Neuronal stem cell (in vitro differentiated cells): ENCODE measurements around the gene SRP9.

Experiments
- DNase-seq: peaks from one replicate; pipeline ENCODE4 v3.0.0-alpha.2; 2013; ENCODE audit warnings: low spot score
- H2AFZ ChIP-seq: one replicate; pipeline ENCODE4 v1.6.1; 2013; ENCODE audit warnings: mild to moderate bottlenecking, low read length, inconsistent platforms
- H2AK5ac ChIP-seq: 2 replicates; pipeline ENCODE4 v1.6.1; 2013; ENCODE audit warnings: low read depth, mild to moderate bottlenecking, inconsistent platforms, low read length, moderate library complexity, mixed read lengths
- H2BK120ac ChIP-seq: 2 replicates; pipeline ENCODE4 v1.6.1; 2013; ENCODE audit warnings: low read depth, mild to moderate bottlenecking, inconsistent platforms, low read length, moderate library complexity, mixed read lengths
- H2BK12ac ChIP-seq: one replicate; pipeline ENCODE4 v1.6.1; 2013; ENCODE audit warnings: low read length, inconsistent platforms
- H2BK15ac ChIP-seq: 2 replicates; pipeline ENCODE4 v1.6.1; 2013; ENCODE audit warnings: mild to moderate bottlenecking, low read length, inconsistent platforms, mixed read lengths
- H2BK5ac ChIP-seq: one replicate; pipeline ENCODE4 v1.6.1; 2013; ENCODE audit warnings: inconsistent platforms, mild to moderate bottlenecking, low read length, moderate library complexity
- H3K14ac ChIP-seq: one replicate; pipeline ENCODE4 v1.6.1; 2013; ENCODE audit warnings: low read length, inconsistent platforms
- H3K18ac ChIP-seq: 2 replicates; pipeline ENCODE4 v1.6.1; 2013; ENCODE audit warnings: low read length, inconsistent platforms
- H3K23ac ChIP-seq: 2 replicates; pipeline ENCODE4 v1.6.1; 2013; ENCODE audit warnings: low read depth, mild to moderate bottlenecking, mixed read lengths, low read length, inconsistent platforms; ENCODE audit not compliant: poor library complexity
- H3K27ac ChIP-seq: replicated peaks from 3 replicates; pipeline ENCODE4 v1.5.1; 2013; ENCODE audit warnings: low read length, inconsistent platforms
- H3K27me3 ChIP-seq, 3 experiments: 2 replicates each; pipeline ENCODE4 v1.6.1; 2013; ENCODE audit warnings: low read length in 3 of 3, mild to moderate bottlenecking in 2 of 3, inconsistent platforms in 1 of 3, low read depth in 1 of 3, mixed read lengths in 1 of 3, moderate library complexity in 1 of 3; ENCODE audit not compliant: control insufficient read depth in 3 of 3, insufficient read depth in 3 of 3
- H3K36me3 ChIP-seq, 2 donors: replicated peaks in 1 of 2; 2 replicates each; pipeline ENCODE4 v1.6.1; 2013; ENCODE audit warnings: low read length in 2 of 2; ENCODE audit not compliant: control insufficient read depth in 2 of 2, insufficient read depth in 2 of 2
- H3K4ac ChIP-seq: 2 replicates; pipeline ENCODE4 v1.6.1; 2013; ENCODE audit warnings: inconsistent platforms, mild to moderate bottlenecking, low read length, moderate library complexity
- H3K4me1 ChIP-seq, 2 donors: 1 replicate in 1 of 2; 2 replicates in 1 of 2; pipeline ENCODE4 v1.6.1; 2013; ENCODE audit warnings: low read length in 2 of 2, low read depth in 1 of 2; ENCODE audit not compliant: control insufficient read depth in 2 of 2, insufficient read depth in 1 of 2
- H3K4me2 ChIP-seq: one replicate; pipeline ENCODE4 v1.6.1; 2013; ENCODE audit warnings: mild to moderate bottlenecking, low read length, inconsistent platforms; ENCODE audit not compliant: insufficient read depth, poor library complexity, severe bottlenecking
- H3K4me3 ChIP-seq, 2 donors: 2 replicates each; pipeline ENCODE4 v1.5.1; 2013; ENCODE audit warnings: low read length in 2 of 2, mild to moderate bottlenecking in 2 of 2, inconsistent platforms in 1 of 2, moderate library complexity in 1 of 2
- H3K79me1 ChIP-seq: one replicate; pipeline ENCODE4 v1.6.1; 2013; ENCODE audit warnings: low read depth, mild to moderate bottlenecking, inconsistent platforms, low read length, moderate library complexity
- H3K9ac ChIP-seq: one replicate; pipeline ENCODE4 v1.6.1; 2013; ENCODE audit warnings: mild to moderate bottlenecking, low read depth, low read length, inconsistent platforms; ENCODE audit not compliant: poor library complexity
- H3K9me3 ChIP-seq, 2 donors: replicated peaks in 1 of 2; 2 replicates each; pipeline versions ENCODE3 to v1.6.1; 2013; ENCODE audit warnings: low read length in 2 of 2, mild to moderate bottlenecking in 2 of 2, inconsistent platforms in 1 of 2, low read depth in 1 of 2, mixed read lengths in 1 of 2, moderate library complexity in 1 of 2; ENCODE audit not compliant: control insufficient read depth in 2 of 2, insufficient read depth in 1 of 2
- H4K8ac ChIP-seq: one replicate; pipeline ENCODE4 v1.6.1; 2013; ENCODE audit warnings: low read depth, mild to moderate bottlenecking, inconsistent platforms, low read length, moderate library complexity
- H4K91ac ChIP-seq: one replicate; pipeline ENCODE4 v1.6.1; 2013; ENCODE audit warnings: low read length, low read depth, mild to moderate bottlenecking, inconsistent platforms; ENCODE audit not compliant: poor library complexity
- WGBS, 2 donors: extraction: QIAGEN DNeasy Blood & Tissue Kit; methylation state at CpG; one replicate each; pipeline ENCODE4 v1.1.7; 2013; ENCODE audit warnings: missing lambda C conversion rate in 2 of 2, mixed read lengths in 1 of 2; ENCODE audit not compliant: insufficient read length in 2 of 2, insufficient replicate concordance in 1 of 2; ENCODE audit errors: extremely low coverage in 2 of 2; 5-methylcytosine and 5-hydroxymethylcytosine counted together

The SRP9 gene

DNA sequence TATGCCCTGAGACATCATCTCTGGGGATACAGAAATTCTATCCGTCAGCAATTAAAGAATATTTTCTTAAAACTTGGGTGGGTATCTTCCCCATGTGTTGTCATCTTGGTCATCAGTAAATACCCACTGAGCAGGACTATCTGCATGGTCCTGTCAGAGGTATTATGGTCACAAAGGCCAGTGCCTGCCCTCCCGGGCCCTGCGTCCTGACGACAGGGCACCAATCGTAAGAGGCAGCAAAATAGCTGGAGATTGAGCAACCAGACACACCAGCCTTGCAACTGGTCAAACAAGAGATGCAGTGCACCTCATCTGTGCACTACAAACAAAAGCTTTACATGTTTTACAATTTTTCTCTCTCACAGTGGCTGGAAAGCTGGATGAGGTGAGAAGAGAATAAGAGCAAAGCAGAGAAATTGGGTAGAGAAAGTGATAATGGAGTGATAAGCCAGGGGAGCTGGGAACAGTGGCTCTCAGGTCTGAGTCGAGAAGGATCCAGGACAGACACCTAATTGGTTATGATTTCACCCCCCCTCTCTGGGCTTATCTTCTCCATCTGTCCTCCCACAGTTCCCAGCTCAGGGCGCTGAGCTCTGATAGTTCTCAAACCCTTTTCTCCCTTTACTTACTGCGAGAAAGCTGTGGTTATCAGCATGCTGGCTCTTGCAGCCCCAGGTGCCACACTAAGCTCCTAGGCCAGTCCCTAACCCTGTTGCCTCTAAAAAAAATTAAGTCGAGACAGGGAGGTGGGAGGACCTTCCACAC is 8.8 kb upstream of the SRP9 start:
- Histone ChIP-seq H2BK5ac (no peak overlapping the region), H3K27ac (no peak overlapping the region), H3K79me1 (no peaks in the 10 kb centered on the region)

DNA sequence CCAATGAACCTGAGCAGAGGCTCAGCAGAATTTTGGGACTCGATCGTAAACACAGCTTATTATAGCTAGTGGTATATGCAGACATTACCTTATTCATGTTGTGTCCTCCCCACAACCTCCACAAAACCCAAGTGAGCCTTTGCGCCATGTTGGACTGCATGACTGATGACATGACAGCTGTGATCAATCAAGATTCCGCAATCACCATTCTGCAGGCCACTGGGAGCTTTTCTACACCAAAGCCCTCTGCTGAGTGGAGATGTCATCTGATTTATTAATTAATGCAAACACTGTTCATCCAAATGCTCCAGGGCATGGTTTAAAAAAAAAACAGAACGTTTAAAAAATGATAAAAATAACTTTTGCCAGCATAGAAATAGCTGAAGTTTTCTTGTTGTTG is 7.9 kb upstream of the SRP9 start:
- Histone ChIP-seq H2AFZ (no peak overlapping the region), H3K27me3 (no peaks in the 10 kb centered on the region), H3K27ac (no peak overlapping the region), H3K79me1 (no peaks in the 10 kb centered on the region), H3K4me2 (no peak overlapping the region), H3K36me3 (no peaks in the 10 kb centered on the region), H3K18ac (no peak overlapping the region), H3K23ac (no peak overlapping the region), H3K4ac (no peak overlapping the region), H2BK15ac (no peak overlapping the region), H3K9ac (no peak overlapping the region), H2BK12ac (no peak overlapping the region), H2AK5ac (no peak overlapping the region), H2BK120ac (no peak overlapping the region), H3K9me3 (no peaks in the 10 kb centered on the region), H4K91ac (no peak overlapping the region), H4K8ac (no peak overlapping the region), H3K4me3 (no peak overlapping the region), H3K14ac (no peak overlapping the region), H2BK5ac (no peak overlapping the region), H3K4me1 (peaks cover 27 to 31% of the 10 kb centered on the region in 2 donors)
- WGBS, 2 donors: no CpG with 5 or more reads among the region's 5 CpGs
- DNase-seq: no peak

More for the DNA sequence above, 8.8 kb upstream of the SRP9 start:
- Histone ChIP-seq H4K91ac (no peak overlapping the region), H3K9ac (no peak overlapping the region), H2BK12ac (no peak overlapping the region), H3K9me3 (no peaks in the 10 kb centered on the region), H3K27me3 (no peaks in the 10 kb centered on the region), H2BK120ac (no peak overlapping the region), H3K36me3 (no peaks in the 10 kb centered on the region), H2AK5ac (no peak overlapping the region), H4K8ac (no peak overlapping the region), H3K4me1 (peaks cover 25 to 29% of the 10 kb centered on the region in 2 donors), H3K23ac (no peak overlapping the region), H2BK15ac (no peak overlapping the region), H3K4me3 (no peak overlapping the region), H2AFZ (no peak overlapping the region), H3K4me2 (no peak overlapping the region), H3K4ac (no peak overlapping the region), H3K18ac (no peak overlapping the region), H3K14ac (no peak overlapping the region)
- no peak for DNase-seq
- no CpG with 5 or more reads among the region's 9 CpGs for WGBS, 2 donors

DNA sequence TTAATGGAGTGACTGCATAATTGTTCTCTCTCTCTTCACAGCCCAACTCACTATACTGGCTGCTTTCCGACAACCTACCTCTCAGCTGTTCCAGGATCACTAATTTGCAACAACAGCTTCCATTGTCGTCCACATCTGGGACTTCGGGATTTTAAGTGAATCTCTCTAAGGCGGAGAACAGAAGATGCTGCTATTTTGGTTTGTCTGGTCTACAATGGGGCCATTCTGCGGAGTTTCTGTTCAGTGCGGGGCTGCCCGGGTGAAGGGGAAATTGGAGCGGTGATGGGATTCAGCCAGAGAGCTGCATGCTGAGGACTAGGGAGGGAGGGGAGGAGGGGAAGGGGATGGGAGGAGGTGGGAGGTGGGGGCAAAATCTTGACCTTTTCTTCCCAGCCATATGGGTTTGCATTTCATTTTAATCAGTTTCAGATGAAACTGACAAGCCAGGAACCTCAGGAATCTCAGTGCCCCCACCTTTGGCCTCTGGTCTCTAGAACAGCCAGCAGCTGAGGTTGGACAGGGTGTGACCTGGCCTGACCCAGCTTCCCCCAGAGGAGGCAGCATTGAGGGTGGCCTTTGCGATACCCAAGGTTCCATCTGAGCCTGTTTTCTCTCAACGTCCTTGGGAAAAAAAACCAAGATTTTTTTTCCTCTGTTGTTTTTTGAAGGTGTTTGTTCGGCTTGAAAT is 6.9 kb upstream of the SRP9 start:
- no peaks in the 10 kb centered on the region for H3K79me1 ChIP-seq
- H3K4me2 ChIP-seq: peak overlapping the region; percentile 19
- no peak overlapping the region for H3K23ac ChIP-seq
- no peak overlapping the region for H3K14ac ChIP-seq
- no peak overlapping the region for H2BK120ac ChIP-seq
- no peaks in the 10 kb centered on the region for H3K27me3 ChIP-seq
- no peak overlapping the region for H3K4ac ChIP-seq
- no peak overlapping the region for H2AK5ac ChIP-seq
- H3K4me1 ChIP-seq: peaks cover 27 to 39% of the 10 kb centered on the region in 2 donors
- no CpG with 5 or more reads among the region's 11 CpGs for WGBS, 2 donors
- no peak overlapping the region for H4K91ac ChIP-seq
- H3K4me3 ChIP-seq: no peak overlapping the region
- DNase-seq: peak; percentile 58
- peak overlapping the region; percentile 50 for H2AFZ ChIP-seq
- H3K27ac ChIP-seq: peak overlapping the region; percentile 73
- no peak overlapping the region for H2BK15ac ChIP-seq
- H3K9me3 ChIP-seq: no peaks in the 10 kb centered on the region
- H2BK12ac ChIP-seq: no peak overlapping the region
- H3K9ac ChIP-seq: no peak overlapping the region
- H2BK5ac ChIP-seq: no peak overlapping the region
- H4K8ac ChIP-seq: no peak overlapping the region
- H3K36me3 ChIP-seq: no peaks in the 10 kb centered on the region
- no peak overlapping the region for H3K18ac ChIP-seq

DNA sequence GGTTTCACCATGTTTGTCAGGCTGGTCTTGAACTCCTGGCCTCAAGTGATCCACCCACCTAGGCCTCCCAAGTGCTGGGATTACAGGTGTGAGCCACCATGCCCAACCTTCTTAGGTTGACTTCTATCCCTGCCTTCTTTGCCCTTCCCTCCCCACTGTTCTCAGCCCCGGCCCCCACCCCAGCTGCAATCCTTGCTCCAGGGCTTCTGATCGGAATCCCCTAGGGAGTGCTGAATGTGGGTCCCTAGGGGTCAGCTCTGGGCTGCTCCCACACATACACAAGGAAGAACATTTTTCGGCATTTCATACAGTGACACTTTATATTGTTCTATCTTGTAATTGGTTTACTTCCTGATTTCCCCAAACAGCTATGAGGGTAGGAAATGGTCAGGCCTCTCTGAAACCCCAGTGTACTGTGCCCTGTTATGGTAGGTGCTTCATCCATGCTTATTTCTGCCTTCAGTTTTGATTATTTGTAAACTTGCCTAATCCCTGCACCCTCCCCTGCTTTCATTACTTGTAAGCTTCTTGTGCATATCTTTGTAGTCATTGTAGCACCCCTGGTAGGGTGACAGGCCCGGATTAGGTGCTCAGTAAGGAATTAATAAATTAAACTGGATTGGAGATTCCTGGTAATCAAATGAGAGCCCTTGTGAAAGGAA is 5.8 kb upstream of the SRP9 start:
- H3K9ac ChIP-seq: no peak overlapping the region
- H3K4ac ChIP-seq: no peak overlapping the region
- no peak overlapping the region for H3K23ac ChIP-seq
- H3K27me3 ChIP-seq: no peaks in the 10 kb centered on the region
- no peak overlapping the region for H2AK5ac ChIP-seq
- DNase-seq: no peak
- no peak overlapping the region for H3K18ac ChIP-seq
- H2BK12ac ChIP-seq: no peak overlapping the region
- no peaks in the 10 kb centered on the region for H3K9me3 ChIP-seq
- no CpG with 5 or more reads among the region's 4 CpGs for WGBS, 2 donors
- peak overlapping the region; percentile 65 for H2AFZ ChIP-seq
- peaks cover 27 to 39% of the 10 kb centered on the region in 2 donors for H3K4me1 ChIP-seq
- no peak overlapping the region for H3K27ac ChIP-seq
- no peak overlapping the region for H3K4me3 ChIP-seq
- no peak overlapping the region for H2BK120ac ChIP-seq
- H4K8ac ChIP-seq: no peak overlapping the region
- no peak overlapping the region for H2BK5ac ChIP-seq
- no peaks in the 10 kb centered on the region for H3K79me1 ChIP-seq
- no peak overlapping the region for H3K14ac ChIP-seq
- no peak overlapping the region for H4K91ac ChIP-seq
- no peak overlapping the region for H2BK15ac ChIP-seq
- no peaks in the 10 kb centered on the region for H3K36me3 ChIP-seq
- no peak overlapping the region for H3K4me2 ChIP-seq
